NCI-H69 (cell line): ENCODE measurements around the gene SH3RF1.
A peak's percentile ranks its signal among the peaks of the same experiment; 100 is the strongest.
"Not testable (repeated sequence)": the region's sequence is repeated elsewhere in the genome, so short reads cannot be mapped to it uniquely, and the experiment has no call there.

Experiments
- DNase-seq: peaks from one replicate; lab custom pipeline; 2025; lab: John Stamatoyannopoulos, UW

Gene SH3RF1

DNA sequence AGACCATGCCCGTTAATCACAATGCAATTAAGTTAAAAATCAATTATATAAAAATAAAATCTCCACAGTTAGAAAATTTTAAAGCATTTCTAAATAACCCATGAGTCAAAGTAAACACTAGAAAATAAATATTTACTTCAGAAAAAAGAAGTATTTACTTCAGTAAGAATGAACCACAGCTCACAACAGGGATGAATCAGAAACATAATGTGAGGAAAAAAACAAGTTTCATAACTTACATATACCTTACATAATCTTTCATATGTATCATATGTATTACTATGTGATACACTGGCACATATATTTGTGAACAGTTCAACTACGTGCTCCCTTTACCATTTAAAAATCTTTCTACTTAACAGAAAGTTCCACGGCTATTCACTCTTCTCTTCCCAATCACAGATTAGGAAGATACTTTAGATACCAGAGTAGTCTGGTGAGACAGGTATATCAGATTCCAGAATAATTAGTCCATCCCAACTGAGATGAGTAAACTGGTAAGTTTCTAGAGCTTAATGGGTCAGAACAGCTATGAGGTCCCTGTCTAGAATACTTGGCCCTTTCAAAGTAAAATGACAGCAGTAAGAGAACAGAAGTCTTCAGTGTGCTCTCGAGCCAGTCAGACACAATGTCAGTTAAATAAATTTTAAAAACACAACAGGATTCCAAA is 70.3 kb downstream of the SH3RF1 start:
- no peak for DNase-seq

DNA sequence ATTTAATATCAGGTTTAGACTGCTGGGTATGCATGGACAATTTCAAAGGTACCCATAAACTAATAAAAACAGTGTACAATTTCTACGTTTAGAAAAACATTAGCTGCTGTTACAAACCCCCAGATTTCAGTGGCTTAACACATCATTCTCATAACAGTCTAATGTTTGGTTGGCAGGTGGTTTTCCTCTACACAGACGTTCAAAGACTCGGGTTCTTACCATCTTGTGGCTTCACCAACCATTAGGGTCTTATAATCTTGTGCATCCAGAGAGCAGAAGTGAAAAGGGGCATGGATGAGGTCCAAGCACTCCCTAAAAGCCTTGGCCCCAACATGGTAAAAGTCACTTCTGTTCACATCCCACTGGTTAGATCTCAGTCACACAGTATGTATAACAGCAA is 71.6 kb downstream of the SH3RF1 start:
- no peak for DNase-seq

DNA sequence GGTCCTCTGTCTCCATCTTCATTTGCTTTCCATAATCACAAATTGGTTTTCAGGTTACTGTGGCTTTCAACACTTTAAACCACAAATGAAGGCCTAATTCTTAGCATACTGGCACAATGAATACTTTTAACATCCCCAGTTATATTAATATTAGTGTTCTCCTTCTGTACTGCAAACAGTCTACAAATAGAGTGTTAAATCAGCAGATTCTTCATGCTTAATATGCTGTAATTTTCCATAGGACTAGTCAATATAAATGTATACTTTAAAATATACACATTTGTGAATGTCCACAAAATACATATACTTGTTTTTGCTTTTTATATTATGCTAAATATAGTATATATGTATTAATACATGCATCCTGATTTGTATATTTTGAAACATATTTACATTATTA is 72.6 kb downstream of the SH3RF1 start:
- no peak for DNase-seq

DNA sequence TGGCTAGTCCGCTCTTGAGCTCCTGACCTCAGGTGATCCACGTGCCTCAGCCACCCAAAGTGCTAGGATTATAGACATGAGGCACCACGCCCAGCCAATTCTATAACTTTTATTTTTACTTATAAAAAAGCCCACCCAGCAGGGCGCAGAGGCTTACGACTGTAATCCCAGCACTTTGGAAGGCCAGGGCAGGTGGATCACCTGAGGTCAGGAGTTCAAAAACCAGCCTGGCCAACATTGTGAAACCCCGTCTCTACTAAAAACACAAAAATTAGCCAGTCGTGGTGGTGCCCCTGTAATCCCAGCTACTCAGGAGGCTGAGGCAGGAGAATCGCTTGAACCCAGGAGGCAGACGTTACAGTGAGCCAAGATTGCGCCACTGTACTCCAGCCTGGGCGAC is 73.5 kb downstream of the SH3RF1 start:
- not testable (repeated sequence) for DNase-seq

DNA sequence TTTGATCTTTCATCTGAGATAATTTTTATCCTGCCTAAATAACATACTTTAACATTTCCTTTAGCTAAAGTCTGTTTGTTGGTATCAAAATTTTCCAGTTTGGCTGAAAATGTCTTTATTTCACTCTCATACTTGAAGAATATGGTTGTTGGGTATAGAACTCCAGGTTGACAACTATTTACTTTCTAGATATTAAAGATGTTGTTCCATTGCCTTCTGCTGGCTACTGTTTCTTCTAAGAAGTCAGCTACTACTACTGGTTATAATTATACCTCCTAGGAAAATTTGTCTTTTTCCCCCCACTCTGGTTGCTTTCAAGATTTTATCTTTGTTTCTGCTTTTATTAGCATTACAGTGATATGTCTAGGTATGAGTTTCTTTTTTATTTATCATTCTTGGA is 75.7 kb downstream of the SH3RF1 start:
- DNase-seq = no peak

DNA sequence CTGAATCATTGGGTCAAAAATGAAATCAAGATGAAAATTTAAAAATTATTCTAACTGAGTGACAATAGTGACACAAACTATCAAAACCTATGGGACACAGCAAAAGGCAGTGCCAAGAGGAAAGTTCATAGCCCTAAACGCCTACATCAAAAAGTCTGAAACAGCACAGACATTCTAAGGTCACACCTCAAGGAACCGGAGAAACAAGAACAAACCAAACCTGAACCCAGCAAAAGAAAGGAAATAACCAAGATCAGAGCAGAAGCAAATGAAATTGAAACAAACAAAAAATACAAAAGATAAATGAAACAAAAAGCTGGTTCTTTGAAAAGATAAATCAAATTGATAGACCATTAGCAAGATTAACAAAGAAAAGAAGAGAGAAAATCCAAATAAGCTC is 80.8 kb downstream of the SH3RF1 start:
- DNase-seq = not testable (repeated sequence)

DNA sequence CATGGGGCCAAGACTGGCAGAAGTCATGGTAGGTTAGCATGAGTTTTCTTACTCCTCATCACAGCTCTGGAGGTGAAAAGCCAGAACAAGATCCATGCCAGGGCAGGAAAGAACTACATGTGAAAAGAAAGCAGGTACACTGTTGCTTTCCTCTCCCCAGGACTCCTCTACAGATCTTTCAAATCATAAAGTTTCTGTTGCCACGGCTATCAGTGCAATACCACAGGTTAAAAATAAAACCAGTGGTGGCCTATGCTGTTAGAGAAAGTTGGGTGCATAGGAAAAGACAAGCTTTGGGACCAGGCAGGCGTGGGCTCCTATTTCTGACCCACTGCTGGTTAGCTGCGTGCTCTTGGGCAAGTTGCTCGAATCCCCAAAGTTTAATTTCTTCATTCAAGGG is 81.4 kb downstream of the SH3RF1 start:
- no peak for DNase-seq

DNA sequence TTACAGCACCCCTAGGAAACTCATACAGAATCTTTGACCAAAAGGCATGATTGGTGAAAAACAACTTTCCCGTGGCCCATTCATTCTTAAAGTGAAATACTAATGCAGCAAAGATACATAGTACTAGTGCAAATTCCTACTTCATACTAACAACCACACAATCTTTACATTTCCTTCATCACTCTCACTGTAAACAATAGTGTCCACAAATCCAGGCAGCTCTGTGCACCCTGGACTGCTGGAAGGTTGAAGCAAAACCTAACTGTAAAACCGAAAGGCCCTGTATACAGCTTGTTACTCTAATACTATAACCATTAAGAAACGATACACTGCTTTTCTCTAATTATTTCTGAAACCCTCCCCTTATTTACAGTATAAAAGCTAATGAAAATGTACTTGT is 82.6 kb downstream of the SH3RF1 start:
- no peak for DNase-seq

DNA sequence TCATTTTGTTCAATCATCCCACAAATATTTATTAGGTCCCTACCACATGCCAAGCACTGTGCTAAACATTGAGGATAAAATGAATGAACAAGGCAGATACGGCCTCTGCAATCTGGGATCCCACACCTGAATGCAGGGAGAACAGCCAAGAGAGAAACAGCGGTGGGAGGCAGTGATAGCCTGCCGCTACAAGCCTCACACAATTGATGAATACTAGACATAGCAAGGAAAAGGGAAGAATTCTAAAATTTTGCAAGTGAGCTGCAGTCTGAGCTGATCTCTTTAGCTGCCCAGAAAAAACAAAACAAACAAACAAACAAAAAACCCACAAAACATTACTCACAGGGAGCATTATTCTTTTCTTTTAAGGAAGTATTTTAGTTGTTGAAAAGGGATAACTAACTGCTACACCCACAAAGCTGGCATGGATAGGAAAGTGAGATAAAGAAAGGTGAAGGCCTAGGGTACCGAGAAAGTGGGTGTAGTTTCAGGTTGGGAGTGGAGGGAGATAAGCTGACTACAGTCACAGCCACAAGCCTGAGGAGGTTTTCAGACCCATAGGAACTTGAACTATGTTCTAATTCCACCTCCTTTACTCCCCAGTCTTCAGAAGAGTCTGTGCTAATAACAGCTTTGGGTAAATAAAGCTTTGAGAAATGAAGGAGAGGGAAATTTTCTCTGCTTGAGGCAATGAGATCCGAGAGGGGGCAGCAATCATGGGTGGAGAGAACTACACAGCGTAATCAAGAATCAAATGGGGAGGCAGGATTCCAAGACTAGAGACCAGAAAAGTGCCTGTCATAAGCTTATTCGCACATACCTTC is 85.4 kb downstream of the SH3RF1 start:
- peak; percentile 10 for DNase-seq

DNA sequence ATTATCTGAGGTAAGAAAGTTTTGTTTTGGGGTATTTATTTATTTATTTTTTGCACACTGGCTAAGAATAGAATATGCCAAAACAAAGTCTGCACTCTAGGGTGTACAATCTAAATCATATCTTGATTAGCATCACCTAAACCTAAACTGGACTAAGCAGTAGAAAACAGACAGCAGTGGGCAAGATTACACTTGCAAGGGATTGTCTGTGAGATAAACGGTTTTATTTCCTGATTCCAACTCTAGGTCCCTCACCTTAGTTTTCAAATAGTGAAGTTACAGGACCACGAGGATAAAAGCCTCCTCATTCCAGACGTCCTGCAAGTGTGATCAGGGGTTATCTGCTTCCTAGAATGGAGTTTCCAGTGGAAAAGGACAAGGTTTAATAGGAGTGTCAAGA is 86.1 kb downstream of the SH3RF1 start:
- DNase-seq = no peak

DNA sequence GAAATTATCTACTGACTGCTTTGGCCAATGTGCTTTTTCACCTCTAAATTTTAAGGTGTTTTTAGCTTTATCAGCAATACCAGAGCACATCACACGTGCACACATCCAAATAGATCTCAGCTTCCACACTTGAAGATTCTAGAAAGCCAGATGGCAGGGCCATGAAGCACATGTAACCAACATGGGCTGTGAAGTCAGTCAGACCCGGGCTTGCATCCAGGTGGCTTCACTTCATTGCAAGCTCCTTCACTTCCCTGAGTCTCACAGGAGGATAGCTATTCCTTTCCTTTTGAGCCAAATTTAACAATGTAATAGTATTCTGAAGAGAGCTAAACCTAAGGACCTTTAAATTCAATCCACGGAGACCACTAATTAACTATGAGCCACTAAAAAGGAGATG is 86.5 kb downstream of the SH3RF1 start:
- no peak for DNase-seq

DNA sequence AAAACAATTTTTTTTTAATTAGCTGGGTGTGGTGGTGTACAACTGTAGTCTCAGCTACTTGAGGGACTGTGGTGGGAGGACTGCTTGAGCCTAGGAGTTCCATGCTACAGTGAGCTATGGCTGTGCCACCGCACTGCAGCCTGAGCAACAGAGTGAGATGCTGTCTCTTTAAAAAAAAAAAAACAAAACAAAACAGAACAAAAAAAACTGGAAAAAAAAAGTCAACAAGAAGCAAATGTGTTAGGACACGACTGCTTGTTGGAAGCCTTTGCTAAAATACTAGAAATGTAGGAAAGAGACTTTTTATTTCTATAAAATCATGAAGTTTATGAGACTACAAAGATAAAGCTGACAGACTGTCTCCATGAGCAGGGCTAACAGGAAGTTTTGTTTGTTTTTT is 87.2 kb downstream of the SH3RF1 start:
- DNase-seq = no peak

DNA sequence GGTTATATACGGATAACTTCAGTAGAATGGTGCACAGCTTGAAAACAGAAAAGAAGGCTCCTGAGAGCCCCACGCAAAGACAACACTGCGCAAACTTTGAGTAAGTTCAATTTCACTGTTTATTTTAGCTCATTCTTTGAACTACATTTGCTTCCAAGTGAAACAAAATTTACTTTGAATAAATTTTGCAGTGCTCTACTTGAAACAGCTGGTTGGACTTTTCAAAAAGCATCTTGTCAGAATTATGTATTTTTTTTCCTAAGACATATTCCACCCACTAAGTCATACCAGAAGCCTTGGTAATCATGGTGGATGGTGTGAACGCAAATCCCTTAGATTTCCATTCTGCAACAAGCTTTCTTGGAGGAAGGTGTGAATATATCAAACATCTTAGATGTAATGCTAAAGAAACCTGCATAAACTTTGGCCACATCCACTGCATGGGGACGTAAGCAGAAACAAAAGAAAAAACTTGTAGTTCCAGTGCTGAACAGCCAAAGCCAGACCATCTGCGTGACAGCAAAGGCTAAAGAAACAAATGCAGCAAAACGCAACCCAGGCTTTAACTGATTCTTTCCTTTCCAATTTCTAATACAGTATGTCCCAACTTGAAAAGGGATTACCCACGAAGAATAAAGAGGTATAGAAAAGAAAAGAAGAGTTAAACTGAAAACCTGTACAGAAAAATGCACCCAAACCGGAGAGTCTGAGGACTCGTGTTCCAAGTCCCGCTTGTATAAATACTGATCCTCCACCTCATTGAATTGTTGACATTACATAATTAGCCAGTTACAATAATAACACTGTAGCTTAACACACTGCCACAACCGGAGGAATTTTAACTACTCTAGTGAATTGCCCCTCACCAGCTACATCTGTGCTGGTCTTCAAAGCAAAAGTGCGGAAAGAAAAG is 90.9 kb downstream of the SH3RF1 start:
- peak; percentile 68 for DNase-seq

DNA sequence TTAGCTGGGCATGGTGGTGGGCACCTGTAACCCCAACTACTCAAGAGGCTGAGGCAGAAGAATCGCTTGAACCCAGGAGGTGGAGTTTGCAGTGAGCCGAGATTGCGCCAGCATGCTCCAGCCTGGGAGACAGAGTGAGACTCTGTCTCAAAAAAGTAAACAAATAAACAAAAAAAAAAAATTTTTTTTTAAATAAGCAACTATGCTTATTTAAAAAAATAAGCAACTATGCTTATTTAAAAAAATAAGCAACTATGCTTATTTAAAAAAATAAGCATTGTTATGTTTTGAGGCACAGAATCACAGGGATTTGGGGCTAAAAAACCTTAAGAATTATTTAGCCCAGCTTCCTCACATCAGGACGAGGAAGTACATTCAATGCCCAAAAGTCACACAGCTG is 92.7 kb downstream of the SH3RF1 start:
- not testable (repeated sequence) for DNase-seq

DNA sequence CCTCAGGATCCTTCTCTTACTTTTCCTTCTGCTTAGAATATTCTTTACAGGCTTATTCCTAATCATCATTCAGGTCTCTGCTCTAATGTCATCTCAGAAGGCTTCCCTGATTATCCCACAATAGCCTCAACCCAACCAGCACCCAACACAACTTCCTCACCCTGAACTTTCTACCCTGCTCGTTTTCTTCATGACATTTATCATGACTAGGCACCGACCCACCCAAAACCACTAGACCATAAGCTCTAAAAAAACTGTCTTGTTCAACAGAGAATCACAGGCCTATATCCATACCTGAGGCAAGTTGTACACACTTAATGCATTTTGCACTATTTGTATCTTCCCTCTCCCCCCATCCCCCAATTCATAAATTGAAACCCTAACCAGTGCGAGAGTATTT is 95.3 kb downstream of the SH3RF1 start:
- DNase-seq = no peak

DNA sequence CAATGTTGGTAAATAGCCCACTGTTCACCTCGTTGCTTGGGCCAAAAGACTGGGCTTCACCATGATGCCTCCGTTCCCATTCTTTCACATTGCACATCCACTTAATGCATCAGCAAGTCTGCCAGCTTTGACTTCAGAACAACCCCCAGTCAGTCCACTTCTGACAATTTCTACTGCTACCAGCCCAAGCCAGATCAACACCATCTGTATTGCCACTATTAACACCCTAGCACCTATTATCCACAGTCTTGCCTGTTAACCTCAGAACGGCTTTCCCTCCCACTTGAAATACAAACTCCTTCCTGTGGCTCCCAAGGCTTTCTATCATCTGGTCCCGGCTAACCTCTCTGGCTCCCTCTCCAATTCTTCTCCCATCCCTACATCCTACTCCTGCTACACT is 95.7 kb downstream of the SH3RF1 start:
- DNase-seq = no peak

DNA sequence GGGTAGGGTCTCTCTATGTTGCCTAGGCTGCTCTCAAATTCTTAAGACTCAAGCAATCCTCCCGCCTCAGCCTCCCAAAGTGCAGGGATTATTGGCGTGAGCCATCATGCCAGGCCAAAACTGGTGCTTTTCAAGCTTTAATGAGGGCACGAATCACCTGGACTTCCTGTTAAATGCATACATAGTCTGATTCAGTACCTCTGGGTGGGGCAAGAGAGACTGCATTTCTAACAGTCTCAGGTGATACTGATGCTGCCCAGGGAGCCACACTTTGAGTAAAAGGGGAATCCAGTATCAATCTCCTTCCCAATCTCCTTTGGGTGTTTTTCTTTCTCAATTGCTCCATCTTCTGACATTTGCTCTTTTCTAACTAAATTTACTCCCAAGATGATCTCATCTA is 96.5 kb downstream of the SH3RF1 start:
- DNase-seq = peak; percentile 53

DNA sequence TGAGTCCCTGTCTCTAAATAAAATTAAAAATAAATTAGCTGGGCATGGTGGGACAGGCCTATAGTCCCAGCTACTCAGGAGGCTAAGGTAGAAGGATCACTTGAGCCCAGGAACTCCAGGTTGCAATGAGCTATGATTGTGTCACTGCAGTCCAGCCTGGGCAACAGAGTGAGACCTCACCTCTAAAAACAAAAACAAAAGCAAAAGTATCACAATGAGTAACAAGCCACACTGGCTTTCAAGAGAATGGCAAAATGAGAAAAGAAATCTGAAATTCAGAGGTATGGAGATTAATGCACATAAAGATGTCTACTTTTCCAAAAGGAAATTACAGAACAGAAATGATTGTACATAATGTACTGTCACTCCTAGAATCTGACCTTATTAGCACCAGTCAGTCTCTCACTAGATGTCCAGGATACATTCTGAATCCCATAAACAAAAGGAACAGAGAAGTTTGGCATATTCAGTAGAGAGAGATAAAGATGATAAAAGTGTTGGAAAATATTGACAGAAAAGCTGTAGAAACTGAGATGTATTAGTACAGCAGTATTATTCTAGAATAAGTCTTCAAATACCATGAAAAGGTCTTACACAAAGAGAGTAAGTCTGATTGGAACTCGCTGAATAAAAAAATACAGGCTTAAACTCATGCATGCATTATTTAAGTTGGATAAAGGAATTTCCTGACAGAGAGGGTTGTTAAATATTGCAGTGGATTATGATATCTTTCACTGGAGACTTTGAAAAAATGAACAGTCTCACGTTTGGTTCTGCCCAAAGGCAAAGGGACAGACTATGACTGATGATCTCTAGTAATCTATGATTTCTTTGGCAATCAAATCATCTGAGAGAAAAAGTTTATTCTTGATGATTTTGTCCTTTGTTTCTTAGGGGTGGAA is 102.5 kb downstream of the SH3RF1 start:
- DNase-seq = no peak

DNA sequence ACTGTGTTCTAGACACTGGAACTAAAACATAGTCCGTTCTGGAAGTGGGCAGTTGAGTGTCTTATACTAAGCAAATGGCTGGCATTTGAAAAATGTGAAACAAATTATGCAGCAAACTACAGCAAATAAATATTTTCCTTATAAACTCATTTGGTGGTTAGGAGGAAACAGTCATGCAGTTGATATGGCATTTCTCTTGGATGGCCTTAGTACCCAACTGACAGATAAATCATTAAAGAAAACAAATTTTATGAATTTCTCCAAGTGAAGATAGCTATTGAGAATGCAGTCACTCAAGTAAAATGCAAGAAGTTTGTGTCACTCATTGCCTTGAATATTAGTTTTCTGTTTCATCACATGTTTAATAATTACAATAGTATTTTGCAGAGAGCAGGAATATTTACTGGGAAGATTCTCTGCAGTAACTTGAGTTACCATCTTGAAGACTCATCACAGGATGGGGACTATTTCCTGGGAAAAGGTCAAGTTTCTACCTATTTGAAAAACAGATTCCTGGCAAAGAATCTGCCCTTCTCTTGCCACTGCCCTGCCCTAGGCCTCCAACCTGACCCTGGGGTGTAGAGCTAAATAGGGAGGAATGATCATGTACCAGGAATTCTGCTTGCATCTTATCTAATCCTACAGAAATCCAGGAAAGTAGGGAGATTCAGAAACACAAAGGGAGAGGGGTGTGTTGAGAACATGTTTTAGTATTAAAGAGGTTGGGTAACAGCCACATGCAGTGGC is 105.9 kb downstream of the SH3RF1 start:
- no peak for DNase-seq

DNA sequence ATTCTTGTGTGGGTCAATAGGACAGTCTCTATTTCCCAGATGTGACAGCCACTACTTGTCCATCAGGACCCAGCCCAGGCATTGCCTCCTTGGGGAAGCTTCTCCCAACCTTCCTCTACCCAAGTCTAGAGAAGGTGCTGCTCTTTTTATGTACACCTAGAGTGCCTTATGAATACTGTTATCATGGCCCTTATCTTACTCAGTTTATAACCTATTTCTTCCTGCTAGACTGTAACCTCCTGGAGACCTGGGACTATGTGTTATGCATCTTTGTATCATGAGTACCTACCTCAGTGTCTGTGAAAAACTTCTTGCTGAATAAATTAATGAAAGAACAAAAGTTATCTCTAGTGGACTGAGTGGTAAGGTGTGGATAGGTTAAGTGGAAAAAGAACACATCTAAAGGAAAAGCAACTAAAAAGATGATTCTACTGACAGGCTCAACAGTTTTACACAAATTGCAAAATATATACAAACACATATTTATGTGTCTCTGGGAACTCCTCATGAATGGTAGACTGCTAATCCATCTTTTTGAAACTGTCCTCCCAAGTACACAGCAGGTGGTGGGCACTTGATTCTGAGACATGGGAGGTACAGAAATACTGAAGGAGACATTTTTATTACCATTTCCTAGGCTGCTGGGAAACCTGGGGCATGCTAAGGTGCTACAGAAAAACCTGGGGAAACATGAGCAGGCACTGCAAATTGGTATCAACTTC is 106.6 kb downstream of the SH3RF1 start:
- peak; percentile 6 for DNase-seq
